ENCODE results near the gene COPS3.

GRCh38 chr17:17204635-17205231, 76.3 kb downstream of the COPS3 start:
- no peak for TF ChIP-seq CTCF (IDR thresholded peaks at IDR 0.05)
- no peak for TF ChIP-seq POLR2A (IDR thresholded peaks at IDR 0.05)
